Activated CD4-positive, alpha-beta memory T cell treated with anti-CD3 and anti-CD28 coated beads for 36 hours (primary cell): ENCODE data around the gene TMSB10. TPM values are rescaled to one million over a fixed set of nuclear protein-coding genes. Genes with fewer than 3 reads are reported as not detected.
"Not testable (repeated sequence)": the region's sequence is repeated elsewhere in the genome, so short reads cannot be mapped to it uniquely, and the experiment has no call there.

ENCODE experiments used
- CTCF ChIA-PET: fragments of 350-600 bp; sonication (Branson Sonifier 250); formaldehyde crosslinking; loops from one replicate; lab custom pipeline; 2021; ENCODE audit warnings: antibody characterized with exemption, inconsistent platforms; lab: Charles Lee
- POLR2A ChIA-PET: fragments of 350-600 bp; sonication (Branson Sonifier 250); formaldehyde crosslinking; loops from one replicate; lab custom pipeline; 2021; ENCODE audit warnings: antibody characterized with exemption; lab: Charles Lee
- DNase-seq: peaks from one replicate; pipeline ENCODE4 v3.0.0-alpha.2; 2020
- H3K27ac Mint-ChIP-seq: one replicate; pipeline ENCODE4 v1.8.0; 2021; ENCODE audit warnings: mixed read lengths
- H3K27me3 Mint-ChIP-seq: one replicate; pipeline ENCODE4 v1.8.0; 2021; ENCODE audit warnings: mixed read lengths
- H3K36me3 Mint-ChIP-seq: one replicate; pipeline ENCODE4 v1.8.0; 2021; ENCODE audit warnings: mixed read lengths
- H3K4me1 Mint-ChIP-seq: one replicate; pipeline ENCODE4 v1.8.0; 2021; ENCODE audit warnings: low read depth, mixed read lengths
- H3K4me3 Mint-ChIP-seq: one replicate; pipeline ENCODE4 v1.8.0; 2021; ENCODE audit warnings: mild to moderate bottlenecking, mixed read lengths
- H3K9me3 Mint-ChIP-seq: one replicate; pipeline ENCODE4 v1.8.0; 2021; ENCODE audit warnings: mixed read lengths
- intact Hi-C: fragments of 100-400 bp; cut with micrococcal nuclease; formaldehyde crosslinking; loops from one replicate; pipeline ENCODE4 v1.15.1; 2023
- total RNA-seq, 2 experiments: library from RNA; stranded (reverse); gene quantifications; one replicate each; pipeline ENCODE4 v1.2.3, GENCODE V29; 2021

The TMSB10 gene
- total RNA-seq, 2 experiments from 2014 or later: 2,535 to 2,567 TPM

DNA sequence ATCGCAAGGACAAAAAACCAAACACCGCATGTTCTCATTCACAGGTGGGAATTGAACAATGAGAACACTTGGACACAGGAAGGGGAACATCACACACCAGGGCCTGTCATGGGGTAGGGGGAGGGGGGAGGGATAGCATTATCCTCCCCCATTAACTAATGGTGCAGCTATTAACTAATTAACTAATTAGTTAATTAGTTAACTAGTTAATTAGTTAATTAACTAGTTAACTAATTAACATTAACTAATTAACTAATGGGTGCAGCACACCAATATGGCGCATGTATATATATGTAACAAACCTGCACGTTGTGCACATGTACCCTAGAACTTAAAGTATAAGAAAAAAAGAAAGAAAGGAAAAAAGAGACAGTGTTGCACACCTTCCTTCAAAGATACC lies 37.1 kb upstream of the TMSB10 start:
- H3K9me3 Mint-ChIP-seq, POLR2A ChIA-PET, H3K27ac Mint-ChIP-seq, H3K27me3 Mint-ChIP-seq, H3K4me3 Mint-ChIP-seq, DNase-seq: not testable (repeated sequence)
- CTCF ChIA-PET: interaction anchor here (0.6 to 2.6 kb wide), 4 partner anchors 10 to 342 kb away, joined by 3 to 8 read pairs (median 4); partner anchors contain the start of gene TRABD2A
- intact Hi-C loops: loop anchor here (5.0 kb wide), 2 partner anchors 236 to 351 kb away; partner anchors contain the start of gene DNAH6
- H3K4me1 Mint-ChIP-seq: peaks cover 67% of the 10 kb centered on the region
- H3K36me3 Mint-ChIP-seq: peaks cover 15% of the 10 kb centered on the region

DNA sequence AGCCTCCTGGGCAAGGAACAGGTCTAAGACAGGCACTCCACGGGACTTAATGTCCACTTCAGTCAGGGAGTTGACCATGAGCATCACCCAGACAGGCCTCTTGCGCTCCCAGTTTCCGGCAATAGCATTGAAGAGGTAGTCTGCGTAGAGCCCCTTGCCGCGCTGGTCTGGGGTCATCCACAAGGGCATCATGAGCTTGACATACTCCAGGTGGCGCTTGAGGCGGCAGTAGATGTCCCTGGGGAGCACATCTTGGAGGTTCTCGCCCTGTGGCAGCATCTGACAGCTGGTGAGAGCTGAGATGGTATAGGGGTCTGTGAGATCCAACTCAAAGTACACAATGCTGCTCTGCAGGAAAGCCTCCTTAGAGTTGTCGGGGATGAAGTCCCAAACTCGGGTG lies 35.1 kb upstream of the TMSB10 start:
- Mint-ChIP-seq H3K4me3 (no peak overlapping the region), H3K27me3 (no peaks in the 10 kb centered on the region), H3K4me1 (peaks cover 69% of the 10 kb centered on the region), H3K36me3 (peaks cover 21% of the 10 kb centered on the region), H3K9me3 (peaks cover 2% of the 10 kb centered on the region), H3K27ac (peak overlapping the region; percentile 26)
- POLR2A ChIA-PET: no interaction called here
- CTCF ChIA-PET: interaction anchor here (1.8 to 2.6 kb wide), 2 partner anchors 10 to 55 kb away, joined by 8 read pairs; partner anchors contain the start of gene TRABD2A
- DNase-seq: no peak
- intact Hi-C loops: no loop called here

DNA sequence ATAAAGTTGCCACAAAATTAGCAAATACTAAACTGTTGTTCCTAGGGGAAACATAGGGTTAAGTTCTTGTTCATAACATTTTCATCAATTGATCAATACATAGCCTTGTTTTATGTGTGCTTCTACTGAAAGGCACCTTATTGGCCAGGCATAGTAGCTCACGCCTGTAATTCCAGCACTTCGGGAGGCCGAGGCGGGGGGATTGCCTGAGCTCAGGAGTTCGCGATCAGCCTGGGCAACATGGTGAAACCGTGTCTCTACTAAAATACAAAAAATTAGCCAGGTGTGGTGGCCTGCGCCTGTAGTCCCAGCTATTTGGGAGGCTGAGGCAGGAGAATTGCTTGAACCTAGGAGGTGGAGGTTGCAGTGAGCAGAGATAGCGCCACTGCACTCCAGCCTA lies 32.8 kb upstream of the TMSB10 start:
- H3K27me3 Mint-ChIP-seq, POLR2A ChIA-PET, DNase-seq, H3K27ac Mint-ChIP-seq, intact Hi-C loops, H3K4me3 Mint-ChIP-seq, H3K9me3 Mint-ChIP-seq: not testable (repeated sequence)
- Mint-ChIP-seq H3K36me3 (peaks cover 19% of the 10 kb centered on the region), H3K4me1 (peaks cover 71% of the 10 kb centered on the region)
- CTCF ChIA-PET: interaction anchor here (1.9 kb wide), 1 partner anchor 53 kb away, joined by 5 read pairs; no protein-coding TSS in a partner anchor

DNA sequence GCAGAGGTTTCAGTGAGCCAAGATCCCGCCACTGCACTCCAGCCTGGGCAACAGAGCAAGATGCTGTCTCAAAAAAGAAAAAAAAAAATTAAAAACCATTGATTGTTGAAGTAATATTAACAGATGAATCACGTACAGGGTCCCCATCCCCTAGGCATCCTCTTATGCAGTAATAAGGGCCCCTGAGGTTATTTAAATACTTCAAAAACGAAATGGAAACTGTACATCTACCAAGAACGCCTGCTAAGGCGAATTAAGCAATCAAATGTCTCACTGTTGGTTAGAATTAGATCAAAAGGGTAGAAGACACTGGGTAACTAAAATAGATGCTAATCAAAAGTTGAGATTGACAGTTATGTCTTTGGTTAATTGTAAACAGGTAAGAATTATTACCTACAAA lies 32.1 kb upstream of the TMSB10 start:
- intact Hi-C loops: no loop called here
- CTCF ChIA-PET: interaction anchor here (1.9 kb wide), 1 partner anchor 53 kb away, joined by 5 read pairs; no protein-coding TSS in a partner anchor
- Mint-ChIP-seq H3K9me3 (no peaks in the 10 kb centered on the region), H3K4me1 (peaks cover 77% of the 10 kb centered on the region), H3K27ac (peak overlapping the region; percentile 42), H3K4me3 (no peak overlapping the region), H3K27me3 (no peaks in the 10 kb centered on the region), H3K36me3 (peaks cover 13% of the 10 kb centered on the region)
- DNase-seq: peak; percentile 6
- POLR2A ChIA-PET: no interaction called here

DNA sequence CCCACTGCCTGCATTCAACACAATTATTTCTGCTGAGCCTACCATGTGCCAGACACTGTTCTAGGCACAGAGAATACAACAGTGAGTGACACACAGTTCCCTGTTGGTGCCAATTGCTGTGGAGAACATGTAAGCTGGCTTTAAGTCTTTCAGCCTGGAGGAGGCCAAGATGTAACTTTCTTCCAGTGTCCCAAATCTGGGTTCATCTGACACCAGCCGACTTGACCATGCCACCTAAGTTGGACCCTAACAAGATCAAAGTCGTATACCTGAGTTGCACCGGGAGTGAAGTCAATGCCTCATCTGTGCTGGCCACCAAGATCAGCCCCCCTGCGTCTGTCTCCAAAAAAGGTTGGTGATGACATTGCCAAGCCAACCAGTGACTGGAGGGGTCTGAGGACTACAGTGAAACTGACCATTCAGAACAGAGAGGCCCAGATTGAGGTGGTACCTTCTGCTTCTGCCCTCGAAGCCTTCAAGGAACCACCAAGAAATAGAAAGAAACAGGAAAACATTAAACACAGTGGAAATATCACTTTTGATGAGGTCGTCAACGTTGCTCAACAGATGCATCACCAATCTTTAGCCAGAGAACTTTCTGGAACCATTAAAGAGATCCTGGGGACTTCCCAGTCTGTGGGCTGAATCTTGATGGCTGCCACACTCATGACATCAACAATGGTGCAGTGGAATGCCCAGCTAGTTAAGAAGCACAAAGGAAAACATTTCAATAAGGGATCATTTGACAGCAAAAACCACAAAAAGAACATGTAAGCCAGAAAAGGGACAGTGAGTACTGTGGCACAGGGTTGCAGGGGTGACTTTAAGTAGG lies 30.9 kb upstream of the TMSB10 start:
- H3K4me3 Mint-ChIP-seq: no peak overlapping the region
- intact Hi-C loops: no loop called here
- DNase-seq: peak; percentile 49
- POLR2A ChIA-PET: interaction anchor here (0.9 to 1.4 kb wide), 2 partner anchors 15 to 30 kb away, joined by 3 read pairs; no protein-coding TSS in a partner anchor
- H3K27ac Mint-ChIP-seq: peak overlapping the region; percentile 77
- no peaks in the 10 kb centered on the region for H3K9me3 Mint-ChIP-seq
- H3K36me3 Mint-ChIP-seq: peaks cover 13% of the 10 kb centered on the region
- peaks cover 77% of the 10 kb centered on the region for H3K4me1 Mint-ChIP-seq
- no peaks in the 10 kb centered on the region for H3K27me3 Mint-ChIP-seq
- CTCF ChIA-PET: interaction anchor here (1.7 to 10.4 kb wide), 3 partner anchors 51 to 133 kb away, joined by 4 to 119 read pairs (median 5); no protein-coding TSS in a partner anchor

DNA sequence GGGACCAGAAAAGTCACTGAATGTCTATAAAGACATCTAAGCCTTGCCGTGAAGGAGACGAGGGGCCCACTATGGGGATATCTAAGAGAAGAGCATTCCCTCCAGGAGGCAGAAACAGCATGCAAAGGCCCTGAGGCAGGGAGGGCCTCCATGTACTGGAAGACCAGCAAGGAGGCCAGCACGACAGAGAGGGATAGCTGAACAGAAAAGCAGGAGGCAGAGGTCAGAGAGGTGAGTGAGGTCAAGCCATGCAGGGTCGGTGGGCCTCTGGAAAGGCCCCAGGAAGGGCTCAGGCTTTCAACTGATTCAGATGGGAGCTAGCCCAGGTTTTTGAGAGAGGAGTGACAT lies 30.3 kb upstream of the TMSB10 start:
- peaks cover 71% of the 10 kb centered on the region for H3K4me1 Mint-ChIP-seq
- H3K9me3 Mint-ChIP-seq: no peaks in the 10 kb centered on the region
- no peak overlapping the region for H3K4me3 Mint-ChIP-seq
- CTCF ChIA-PET: interaction anchor here (1.0 to 10.4 kb wide), 3 partner anchors 18 to 134 kb away, joined by 3 to 119 read pairs (median 4); no protein-coding TSS in a partner anchor
- DNase-seq: no peak
- peaks cover 13% of the 10 kb centered on the region for H3K36me3 Mint-ChIP-seq
- intact Hi-C loops: no loop called here
- no peaks in the 10 kb centered on the region for H3K27me3 Mint-ChIP-seq
- peak overlapping the region; percentile 77 for H3K27ac Mint-ChIP-seq
- POLR2A ChIA-PET: interaction anchor here (0.9 to 1.4 kb wide), 2 partner anchors 14 to 30 kb away, joined by 3 read pairs; no protein-coding TSS in a partner anchor

DNA sequence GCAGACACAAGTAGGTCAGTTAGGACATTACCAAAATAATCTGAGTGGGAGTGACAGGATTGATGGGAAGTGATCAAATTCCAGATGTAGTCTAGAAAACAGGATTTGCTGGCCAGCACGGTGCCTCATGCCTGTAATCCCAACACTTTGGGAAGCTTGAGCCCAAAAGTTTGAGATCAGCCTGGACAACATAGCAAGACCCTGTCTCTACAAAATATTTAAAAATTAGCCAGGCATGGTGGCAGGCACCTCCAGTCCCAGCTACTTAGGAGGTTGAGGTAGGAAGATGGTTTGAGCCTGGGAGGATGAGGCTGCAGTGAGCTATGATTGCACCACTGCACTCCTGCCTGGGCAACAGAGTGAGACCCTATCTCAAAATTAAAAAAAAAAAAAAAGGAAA lies 29.8 kb upstream of the TMSB10 start:
- H3K27me3 Mint-ChIP-seq, H3K9me3 Mint-ChIP-seq, intact Hi-C loops, H3K4me3 Mint-ChIP-seq, DNase-seq: not testable (repeated sequence)
- Mint-ChIP-seq H3K36me3 (peaks cover 11% of the 10 kb centered on the region), H3K27ac (peak overlapping the region; percentile 77), H3K4me1 (peaks cover 67% of the 10 kb centered on the region)
- POLR2A ChIA-PET: interaction anchor here (0.9 to 1.4 kb wide), 2 partner anchors 14 to 29 kb away, joined by 3 read pairs; no protein-coding TSS in a partner anchor
- CTCF ChIA-PET: interaction anchor here (1.0 to 10.4 kb wide), 3 partner anchors 18 to 134 kb away, joined by 3 to 119 read pairs (median 4); no protein-coding TSS in a partner anchor

DNA sequence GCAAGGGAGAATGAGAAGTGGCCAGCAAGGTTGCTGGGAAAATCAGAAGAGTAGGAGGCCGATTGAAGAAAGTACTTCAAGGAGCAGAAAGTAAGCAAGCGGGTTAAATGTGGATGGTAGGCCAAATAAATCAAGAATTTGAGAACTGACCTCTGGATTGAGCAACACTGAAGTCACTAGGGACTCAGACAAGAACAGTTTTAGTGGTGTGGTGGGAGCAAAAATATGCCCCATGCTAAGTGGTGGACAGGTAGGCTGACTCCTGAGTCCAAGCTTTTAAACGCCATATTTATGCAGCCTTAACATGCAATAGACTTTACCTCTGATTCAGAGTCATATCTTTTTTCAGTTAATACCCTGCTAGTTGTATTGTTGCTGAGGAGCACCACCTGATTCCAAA lies 29.1 kb upstream of the TMSB10 start:
- intact Hi-C loops: no loop called here
- peak overlapping the region; percentile 77 for H3K27ac Mint-ChIP-seq
- H3K4me1 Mint-ChIP-seq: peaks cover 61% of the 10 kb centered on the region
- no peaks in the 10 kb centered on the region for H3K27me3 Mint-ChIP-seq
- H3K36me3 Mint-ChIP-seq: peaks cover 11% of the 10 kb centered on the region
- H3K9me3 Mint-ChIP-seq: no peaks in the 10 kb centered on the region
- CTCF ChIA-PET: interaction anchor here (0.6 to 10.4 kb wide), 3 partner anchors 12 to 49 kb away, joined by 3 to 119 read pairs (median 3); no protein-coding TSS in a partner anchor
- POLR2A ChIA-PET: interaction anchor here (1.0 to 1.3 kb wide), 2 partner anchors 13 to 50 kb away, joined by 3 to 4 read pairs; no protein-coding TSS in a partner anchor
- H3K4me3 Mint-ChIP-seq: no peak overlapping the region
- DNase-seq: no peak

DNA sequence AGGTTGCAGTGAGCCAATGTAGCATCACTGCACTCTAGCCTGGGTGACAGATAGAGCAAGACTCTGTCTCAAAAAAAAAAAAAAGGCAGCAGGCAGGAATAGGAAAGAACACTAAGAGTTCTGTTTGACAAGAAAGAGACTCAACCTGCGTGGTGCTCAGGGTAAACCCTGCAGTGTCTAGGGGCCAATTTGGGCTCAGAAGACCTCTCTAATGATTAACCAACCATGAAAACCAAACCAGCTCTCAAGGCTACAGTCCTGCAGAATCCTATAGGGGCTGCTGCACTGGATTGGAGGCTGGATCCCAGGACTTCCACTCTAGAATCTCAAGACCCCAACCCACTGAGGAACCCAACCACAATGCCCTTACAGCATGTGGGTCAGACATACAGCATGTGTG lies 27.0 kb upstream of the TMSB10 start:
- Mint-ChIP-seq H3K4me3 (peak overlapping the region; percentile 92), H3K27me3 (no peaks in the 10 kb centered on the region), H3K9me3 (no peaks in the 10 kb centered on the region), H3K4me1 (peaks cover 62% of the 10 kb centered on the region), H3K27ac (peak overlapping the region; percentile 38), H3K36me3 (peaks cover 11% of the 10 kb centered on the region)
- ChIA-PET POLR2A (interaction anchor here (3.7 to 4.2 kb wide), 2 partner anchors 10 to 47 kb away, joined by 18 to 20 read pairs; no protein-coding TSS in a partner anchor), CTCF (interaction anchor here (1.0 to 10.4 kb wide), 2 partner anchors 41 to 47 kb away, joined by 3 to 119 read pairs; no protein-coding TSS in a partner anchor)
- no peak for DNase-seq
- intact Hi-C loops: no loop called here

DNA sequence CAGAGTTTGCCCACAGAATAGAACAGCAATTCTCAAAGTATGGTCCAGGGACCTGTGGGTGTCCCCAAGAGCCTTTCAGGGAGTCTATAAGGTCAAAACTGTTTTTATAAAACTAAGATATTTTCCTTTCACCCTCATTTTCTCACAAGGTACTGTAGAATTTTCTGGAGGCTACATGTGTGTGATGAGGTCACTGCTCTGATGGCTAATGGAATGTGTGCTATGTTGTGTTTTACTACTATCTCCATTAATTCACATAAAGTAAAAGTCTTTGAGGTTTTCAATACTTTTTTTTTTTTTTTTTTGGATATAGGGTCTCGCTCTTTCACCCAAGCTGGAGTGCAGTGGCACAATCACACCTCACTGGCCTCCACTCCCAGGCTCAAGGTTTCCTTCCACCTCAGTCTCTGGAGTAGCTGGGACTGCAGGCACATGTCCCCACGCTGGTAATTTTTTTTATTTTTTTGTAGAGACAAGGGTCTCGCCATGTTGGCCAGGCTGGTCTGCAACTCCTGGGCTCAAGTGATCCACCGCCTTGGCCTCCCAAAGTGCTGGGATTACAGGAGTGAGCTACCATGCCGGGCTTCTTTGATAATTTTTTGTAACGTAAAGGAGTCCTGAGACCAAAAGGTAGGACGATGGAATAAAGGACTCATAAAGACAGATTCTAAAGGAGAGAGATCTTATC lies 26.4 kb upstream of the TMSB10 start:
- Mint-ChIP-seq H3K4me1 (peaks cover 63% of the 10 kb centered on the region), H3K4me3 (peak overlapping the region; percentile 92), H3K27me3 (no peaks in the 10 kb centered on the region), H3K9me3 (no peaks in the 10 kb centered on the region), H3K36me3 (peaks cover 11% of the 10 kb centered on the region), H3K27ac (peak overlapping the region; percentile 93)
- intact Hi-C loops: no loop called here
- POLR2A ChIA-PET: interaction anchor here (0.6 to 4.2 kb wide), 5 partner anchors 10 to 324 kb away, joined by 3 to 39 read pairs (median 18); partner anchors contain the start of gene TMSB10
- CTCF ChIA-PET: interaction anchor here (0.9 to 10.4 kb wide), 3 partner anchors 9 to 47 kb away, joined by 3 to 119 read pairs (median 8); no protein-coding TSS in a partner anchor
- no peak for DNase-seq
